ENCODE measurements around the gene RBCK1. TPM values are rescaled to one million over a fixed set of nuclear protein-coding genes. Genes with fewer than 3 reads are reported as not detected.

RBCK1 gene
- total RNA-seq, 2 donors from 2014 or later: 81.9 to 84.0 TPM

DNA sequence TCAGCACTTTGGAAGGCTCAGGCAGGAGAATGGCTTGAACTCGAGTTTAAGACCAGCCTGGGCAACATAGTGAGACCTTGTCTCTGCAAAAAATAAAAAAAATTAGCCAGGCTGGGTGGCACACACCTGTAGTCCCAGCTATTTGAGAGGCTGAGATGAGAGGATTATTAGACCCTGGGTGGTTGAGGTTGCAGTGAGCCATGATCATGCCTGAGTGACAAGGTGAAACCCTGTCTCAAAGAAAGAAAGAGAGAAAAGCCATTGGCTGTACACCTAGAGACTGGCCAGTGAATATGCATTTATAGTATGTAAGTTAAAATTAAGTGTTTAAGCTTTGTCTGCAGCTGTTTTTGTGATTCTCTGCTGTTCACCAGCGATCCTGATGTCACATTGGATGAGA, 6.1 kb downstream of the RBCK1 start:
- Mint-ChIP-seq H3K9me3 (no peaks in the 10 kb centered on the region), H3K4me1 (peaks cover 32% of the 10 kb centered on the region), H3K27me3 (no peaks in the 10 kb centered on the region), H3K27ac (no peak overlapping the region), H3K36me3 (ENCODE audit: low read depth) (peaks cover 92% of the 10 kb centered on the region), H3K4me3 (no peak overlapping the region)
- ATAC-seq (replicated peaks): no peak

GRCh38 chr20:415820-416322, 7.8 kb downstream of the RBCK1 start:
- H3K4me3 Mint-ChIP-seq: no peak overlapping the region
- peaks cover 85% of the 10 kb centered on the region for H3K36me3 Mint-ChIP-seq (ENCODE audit: low read depth)
- peaks cover 15% of the 10 kb centered on the region for H3K4me1 Mint-ChIP-seq
- no peaks in the 10 kb centered on the region for H3K27me3 Mint-ChIP-seq
- no peak for ATAC-seq (replicated peaks)
- no peak overlapping the region for H3K27ac Mint-ChIP-seq
- H3K9me3 Mint-ChIP-seq: no peaks in the 10 kb centered on the region

- H3K27me3 Mint-ChIP-seq: no peaks in the 10 kb centered on the region
- H3K27ac Mint-ChIP-seq: no peak overlapping the region
- H3K36me3 Mint-ChIP-seq (ENCODE audit: low read depth): peaks cover 85% of the 10 kb centered on the region
- no peak for ATAC-seq (replicated peaks)
- no peak overlapping the region for H3K4me3 Mint-ChIP-seq
- H3K4me1 Mint-ChIP-seq: peaks cover 12% of the 10 kb centered on the region
- no peaks in the 10 kb centered on the region for H3K9me3 Mint-ChIP-seq
Observed at GRCh38 chr20:416950-417800, 9.1 kb downstream of the RBCK1 start.

GRCh38 chr20:417801-418342, 9.8 kb downstream of the RBCK1 start:
- H3K27me3 Mint-ChIP-seq: no peaks in the 10 kb centered on the region
- ATAC-seq (replicated peaks): no peak
- peaks cover 85% of the 10 kb centered on the region for H3K36me3 Mint-ChIP-seq (ENCODE audit: low read depth)
- H3K9me3 Mint-ChIP-seq: no peaks in the 10 kb centered on the region
- no peak overlapping the region for H3K27ac Mint-ChIP-seq
- H3K4me3 Mint-ChIP-seq: no peak overlapping the region
- H3K4me1 Mint-ChIP-seq: peaks cover 7% of the 10 kb centered on the region

DNA sequence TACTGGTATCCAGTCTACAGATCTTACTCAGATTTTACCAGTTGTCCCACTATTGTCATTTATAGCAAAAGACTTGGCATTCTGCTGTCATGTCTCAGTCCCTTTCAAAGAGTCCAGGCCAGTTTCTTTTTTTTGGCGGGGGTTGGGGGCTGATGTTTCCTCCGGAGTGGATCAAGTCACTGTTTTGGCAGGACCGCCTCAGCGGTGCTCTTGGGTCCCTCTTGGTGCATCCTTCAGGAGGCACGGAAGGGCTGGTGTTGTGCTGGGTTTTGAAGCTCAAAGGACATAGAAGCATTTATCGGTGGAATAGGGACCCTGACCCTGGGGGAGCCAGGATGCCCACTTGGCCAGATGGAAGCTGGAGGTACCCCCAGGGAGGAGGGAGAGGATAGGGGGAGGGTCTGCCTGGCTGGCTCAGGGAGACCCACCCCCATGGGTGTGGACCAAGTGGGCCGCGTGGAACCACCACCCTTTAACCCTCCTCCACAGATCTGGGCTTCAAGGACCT, 10.8 kb downstream of the RBCK1 start:
- H3K27ac Mint-ChIP-seq: no peak overlapping the region
- H3K27me3 Mint-ChIP-seq: no peaks in the 10 kb centered on the region
- peaks cover 84% of the 10 kb centered on the region for H3K36me3 Mint-ChIP-seq (ENCODE audit: low read depth)
- no peak overlapping the region for H3K4me3 Mint-ChIP-seq
- no peaks in the 10 kb centered on the region for H3K4me1 Mint-ChIP-seq
- ATAC-seq (replicated peaks): no peak
- H3K9me3 Mint-ChIP-seq: no peaks in the 10 kb centered on the region

DNA sequence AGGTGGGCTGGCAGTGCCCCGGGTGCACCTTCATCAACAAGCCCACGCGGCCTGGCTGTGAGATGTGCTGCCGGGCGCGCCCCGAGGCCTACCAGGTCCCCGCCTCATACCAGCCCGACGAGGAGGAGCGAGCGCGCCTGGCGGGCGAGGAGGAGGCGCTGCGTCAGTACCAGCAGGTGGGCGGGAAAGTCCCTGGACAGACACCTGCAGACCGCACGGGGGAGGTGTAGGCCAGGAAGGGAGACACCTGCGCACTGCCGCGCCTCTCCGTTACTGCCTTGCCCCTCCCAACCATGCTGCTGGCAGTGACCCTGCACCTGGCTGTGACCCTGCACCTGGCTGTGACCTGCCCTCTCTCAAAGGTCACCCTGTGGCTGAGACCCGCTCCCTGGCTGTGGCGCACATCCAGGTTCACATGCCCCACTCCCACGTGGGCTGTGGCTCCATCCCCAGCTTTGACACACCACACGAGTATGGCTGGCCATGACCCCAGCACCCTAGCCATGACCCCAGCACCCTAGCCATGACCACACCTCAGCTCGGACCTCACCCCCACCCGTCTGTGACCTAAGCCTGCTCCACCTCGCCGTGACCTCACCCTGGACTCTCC, 11.6 kb downstream of the RBCK1 start:
- no peaks in the 10 kb centered on the region for H3K27me3 Mint-ChIP-seq
- H3K4me3 Mint-ChIP-seq: no peak overlapping the region
- H3K9me3 Mint-ChIP-seq: no peaks in the 10 kb centered on the region
- no peak for ATAC-seq (replicated peaks)
- H3K4me1 Mint-ChIP-seq: no peaks in the 10 kb centered on the region
- H3K36me3 Mint-ChIP-seq (ENCODE audit: low read depth): peaks cover 86% of the 10 kb centered on the region
- H3K27ac Mint-ChIP-seq: no peak overlapping the region

GRCh38 chr20:420166-420620, 12.1 kb downstream of the RBCK1 start:
- H3K27ac Mint-ChIP-seq: no peak overlapping the region
- H3K4me3 Mint-ChIP-seq: no peak overlapping the region
- no peaks in the 10 kb centered on the region for H3K27me3 Mint-ChIP-seq
- no peaks in the 10 kb centered on the region for H3K4me1 Mint-ChIP-seq
- H3K36me3 Mint-ChIP-seq (ENCODE audit: low read depth): peaks cover 90% of the 10 kb centered on the region
- no peaks in the 10 kb centered on the region for H3K9me3 Mint-ChIP-seq
- no peak for ATAC-seq (replicated peaks)

GRCh38 chr20:420721-421574, 12.8 kb downstream of the RBCK1 start:
- no peaks in the 10 kb centered on the region for H3K27me3 Mint-ChIP-seq
- ATAC-seq (replicated peaks): no peak
- H3K9me3 Mint-ChIP-seq: no peaks in the 10 kb centered on the region
- H3K4me1 Mint-ChIP-seq: no peaks in the 10 kb centered on the region
- peak overlapping the region; percentile 1 for H3K27ac Mint-ChIP-seq
- H3K36me3 Mint-ChIP-seq (ENCODE audit: low read depth): peaks cover 90% of the 10 kb centered on the region
- no peak overlapping the region for H3K4me3 Mint-ChIP-seq

GRCh38 chr20:421685-422250, 13.7 kb downstream of the RBCK1 start:
- Mint-ChIP-seq H3K36me3 (ENCODE audit: low read depth) (peaks cover 90% of the 10 kb centered on the region), H3K4me3 (no peak overlapping the region), H3K4me1 (peaks cover 5% of the 10 kb centered on the region), H3K27ac (peak overlapping the region; percentile 1), H3K9me3 (no peaks in the 10 kb centered on the region), H3K27me3 (no peaks in the 10 kb centered on the region)
- ATAC-seq (replicated peaks): no peak

DNA sequence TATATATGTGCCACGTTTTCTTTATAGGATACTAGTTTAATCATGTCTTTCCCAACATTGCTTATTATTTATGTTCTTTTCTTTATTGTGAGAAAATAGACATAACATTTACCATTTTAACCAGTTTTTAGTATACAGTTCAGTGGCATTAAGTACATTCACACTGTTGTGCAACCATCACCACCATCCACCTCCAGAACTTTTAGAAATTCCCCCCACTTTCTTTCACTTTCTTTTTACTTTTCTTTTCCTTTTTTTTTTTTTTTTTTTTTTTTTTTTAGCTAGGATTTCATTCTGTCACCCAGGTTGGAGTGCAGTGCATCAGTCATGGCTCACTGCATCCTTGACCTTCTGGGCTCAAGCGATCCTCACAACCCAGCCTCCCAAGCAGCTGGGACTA, 18.5 kb downstream of the RBCK1 start:
- Mint-ChIP-seq H3K4me3 (no peak overlapping the region), H3K9me3 (no peaks in the 10 kb centered on the region), H3K27me3 (no peaks in the 10 kb centered on the region), H3K27ac (peak overlapping the region; percentile 8), H3K36me3 (ENCODE audit: low read depth) (peaks cover 96% of the 10 kb centered on the region), H3K4me1 (peaks cover 5% of the 10 kb centered on the region)
- no peak for ATAC-seq (replicated peaks)

- H3K36me3 Mint-ChIP-seq (ENCODE audit: low read depth): peaks cover 91% of the 10 kb centered on the region
- H3K27ac Mint-ChIP-seq: no peak overlapping the region
- peaks cover 5% of the 10 kb centered on the region for H3K4me1 Mint-ChIP-seq
- H3K27me3 Mint-ChIP-seq: no peaks in the 10 kb centered on the region
- H3K9me3 Mint-ChIP-seq: no peaks in the 10 kb centered on the region
- no peak overlapping the region for H3K4me3 Mint-ChIP-seq
- ATAC-seq (replicated peaks): no peak
Observed at GRCh38 chr20:427401-427800, 19.3 kb downstream of the RBCK1 start.

- peaks cover 89% of the 10 kb centered on the region for H3K36me3 Mint-ChIP-seq (ENCODE audit: low read depth)
- no peak for ATAC-seq (replicated peaks)
- no peaks in the 10 kb centered on the region for H3K9me3 Mint-ChIP-seq
- H3K4me1 Mint-ChIP-seq: peaks cover 6% of the 10 kb centered on the region
- no peak overlapping the region for H3K4me3 Mint-ChIP-seq
- H3K27me3 Mint-ChIP-seq: no peaks in the 10 kb centered on the region
- peak overlapping the region; percentile 48 for H3K27ac Mint-ChIP-seq
Observed at GRCh38 chr20:427849-428657, 20.0 kb downstream of the RBCK1 start.

DNA sequence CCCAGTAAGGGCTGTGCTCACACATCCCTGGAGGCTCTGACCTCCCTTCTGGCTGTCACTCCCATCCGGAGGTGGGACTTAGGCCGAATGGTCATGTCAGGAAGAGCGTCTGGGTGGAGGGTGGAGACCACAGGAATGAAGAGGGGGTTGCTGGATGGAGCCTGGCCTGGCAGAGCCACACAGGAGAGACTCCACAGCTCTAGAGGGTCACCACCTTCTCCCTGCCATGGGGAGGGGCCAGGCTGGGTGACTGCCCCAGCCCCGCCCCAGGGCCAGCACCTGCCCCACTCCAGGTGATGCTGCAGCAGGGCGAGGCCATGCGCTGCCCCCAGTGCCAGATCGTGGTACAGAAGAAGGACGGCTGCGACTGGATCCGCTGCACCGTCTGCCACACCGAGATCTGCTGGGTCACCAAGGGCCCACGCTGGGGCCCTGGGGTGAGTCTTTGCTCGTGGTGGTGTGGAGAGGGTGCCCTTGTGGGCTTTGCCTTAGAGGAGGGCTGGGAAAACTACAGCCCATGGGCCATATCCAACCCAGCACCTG, 20.6 kb downstream of the RBCK1 start:
- H3K9me3 Mint-ChIP-seq: no peaks in the 10 kb centered on the region
- H3K27me3 Mint-ChIP-seq: no peaks in the 10 kb centered on the region
- no peak for ATAC-seq (replicated peaks)
- H3K4me1 Mint-ChIP-seq: peaks cover 13% of the 10 kb centered on the region
- peak overlapping the region; percentile 48 for H3K27ac Mint-ChIP-seq
- no peak overlapping the region for H3K4me3 Mint-ChIP-seq
- peaks cover 90% of the 10 kb centered on the region for H3K36me3 Mint-ChIP-seq (ENCODE audit: low read depth)
